ENCODE measurements around the gene FAM53A. TPM values are rescaled to one million over a fixed set of nuclear protein-coding genes. Genes with fewer than 3 reads are reported as not detected.

The FAM53A gene
- total and polyA plus RNA-seq, 2 of the 13 experiments (the other 11 are each of a cell fraction or from before 2014, with no cell fraction given): 0.48 to 1.1 TPM

- in situ Hi-C loops (cut with HindIII; ENCODE audit: extremely low pct_ligation_motif_present, low pct_unique_long_range_greater_than_20kb) (no loop called here), intact Hi-C loops (cut with micrococcal nuclease; ENCODE audit: unreplicated experiment) (no loop called here)
- Histone ChIP-seq H3K36me3 (replicated peaks in 1 of 2; ENCODE audit: control insufficient read depth in 1 of 2, insufficient read depth in 2 of 2, low read length in 2 of 2) (no peaks in the 10 kb centered on the region), H3K9me3 (ENCODE audit: low read length) (peaks cover 4% of the 10 kb centered on the region; the same call in 1 of the 2 replicates), H4K20me1 (ENCODE audit: insufficient read depth, low read length) (no peaks in the 10 kb centered on the region), H3K4me3 (replicated peaks in 1 of 3; ENCODE audit: insufficient read depth in 1 of 3, low read depth in 2 of 3, low read length in 3 of 3) (no peak overlapping the region), H3K9ac (ENCODE audit: insufficient read depth, low read depth, low read length) (no peak overlapping the region), H3K79me2 (ENCODE audit: insufficient read depth, low read length) (no peaks in the 10 kb centered on the region), H3K4me1 (ENCODE audit: insufficient read depth, low read length) (no peaks in the 10 kb centered on the region), H2AFZ (ENCODE audit: low read length) (no peak overlapping the region), H3K4me2 (ENCODE audit: low read depth, low read length) (no peak overlapping the region), H3K27ac (ENCODE audit: extremely low read length, insufficient read depth, low read length) (no peak overlapping the region), H3K27me3 (ENCODE audit: control insufficient read depth in 1 of 2, insufficient read depth in 2 of 2, low read length in 2 of 2) (peaks cover 5 to 40% of the 10 kb centered on the region in 2 experiments)
- DNase-seq (ENCODE audit: low spot score): no peak
- 73% methylated on average over 19 of the region's 19 CpGs for WGBS (ENCODE audit: low lambda C conversion rate)
- POLR2A ChIA-PET: no interaction called here
- no peak for FAIRE-seq
- no TSS peak for BruUV-seq (replicated peaks)
- CTCF ChIA-PET (ENCODE audit: low intra/inter-chr PET ratio, low total read pairs): no interaction called here
- ATAC-seq: no peak
- TF ChIP-seq HNRNPK (IDR thresholded peaks at IDR 0.05; ENCODE audit: low read depth, low read length, poor library complexity, severe bottlenecking) (no peak), TBL1XR1 (IDR thresholded peaks at IDR 0.05; ENCODE audit: borderline replicate concordance, low read length, partially characterized antibody) (no peak), ZNF850 (CRISPR knock-in tag; conservative IDR thresholded peaks at IDR 0.05) (no peak), RAD21 (CRISPR knock-in tag; IDR thresholded peaks at IDR 0.05) (no peak), FOXM1 (CRISPR knock-in tag; IDR thresholded peaks at IDR 0.05) (no peak)
Measured at GRCh38 chr4:1593458-1593857, 90.7 kb downstream of the FAM53A start.

DNA sequence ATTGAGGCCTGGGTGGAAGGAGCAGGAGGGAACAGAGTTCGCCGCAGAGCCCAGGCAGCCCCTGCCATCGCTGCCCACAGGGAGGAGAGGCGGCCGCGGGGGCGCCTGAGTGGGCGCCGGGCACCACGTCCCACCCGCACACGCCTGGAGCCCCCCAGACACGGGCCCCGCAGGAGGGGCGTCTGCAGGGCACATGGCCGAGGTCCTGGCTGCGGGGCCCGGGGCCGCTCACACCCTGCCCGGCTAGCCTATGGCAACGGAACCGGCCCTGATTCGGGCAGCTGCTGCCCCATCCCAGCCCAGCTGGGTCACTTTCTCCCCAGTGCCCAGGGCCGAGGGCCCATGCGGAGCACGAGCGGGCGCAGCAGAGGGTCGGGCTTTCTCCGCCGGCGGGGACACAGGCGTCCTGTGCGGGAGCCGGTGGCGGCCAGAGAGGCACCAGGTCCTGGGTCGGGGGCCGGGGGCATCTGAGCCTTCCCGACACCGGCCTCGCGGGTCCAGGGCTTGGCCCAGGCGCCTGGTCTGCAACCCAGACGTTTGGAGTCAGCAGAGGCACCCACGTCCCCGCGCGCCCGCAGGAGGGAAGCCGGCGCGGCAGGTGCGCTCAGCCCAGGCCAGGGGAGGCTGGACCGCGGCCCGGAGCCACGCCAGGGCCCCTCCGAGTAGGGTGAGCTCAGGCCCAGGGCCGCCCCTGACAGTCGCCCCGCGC, 91.2 kb downstream of the FAM53A start:
- in situ Hi-C loops (cut with HindIII; ENCODE audit: extremely low pct_ligation_motif_present, low pct_unique_long_range_greater_than_20kb) (no loop called here), intact Hi-C loops (cut with micrococcal nuclease; ENCODE audit: unreplicated experiment) (no loop called here)
- POLR2A ChIA-PET: no interaction called here
- no TSS peak for BruUV-seq (replicated peaks)
- DNase-seq (ENCODE audit: low spot score): no peak
- H3K79me2 ChIP-seq (ENCODE audit: insufficient read depth, low read length): no peaks in the 10 kb centered on the region
- 100% methylated on average over 2 of the region's 62 CpGs for WGBS (ENCODE audit: low lambda C conversion rate)
- no peak for ATAC-seq
- no peak overlapping the region for H3K9ac ChIP-seq (ENCODE audit: insufficient read depth, low read depth, low read length)
- no peaks in the 10 kb centered on the region for H4K20me1 ChIP-seq (ENCODE audit: insufficient read depth, low read length)
- peaks cover 4 to 40% of the 10 kb centered on the region in 2 experiments for H3K27me3 ChIP-seq (ENCODE audit: control insufficient read depth in 1 of 2, insufficient read depth in 2 of 2, low read length in 2 of 2)
- no peaks in the 10 kb centered on the region for H3K36me3 ChIP-seq (replicated peaks in 1 of 2; ENCODE audit: control insufficient read depth in 1 of 2, insufficient read depth in 2 of 2, low read length in 2 of 2)
- TF ChIP-seq ZNF564 (CRISPR knock-in tag; IDR thresholded peaks at IDR 0.05): no peak
- H3K4me3 ChIP-seq (replicated peaks in 1 of 3; ENCODE audit: insufficient read depth in 1 of 3, low read depth in 2 of 3, low read length in 3 of 3): no peak overlapping the region
- no peak overlapping the region for H3K4me2 ChIP-seq (ENCODE audit: low read depth, low read length)
- no peak for FAIRE-seq
- CTCF ChIA-PET (ENCODE audit: low intra/inter-chr PET ratio, low total read pairs): no interaction called here
- H2AFZ ChIP-seq (ENCODE audit: low read length): no peak overlapping the region
- H3K27ac ChIP-seq (ENCODE audit: extremely low read length, insufficient read depth, low read length): no peak overlapping the region
- H3K4me1 ChIP-seq (ENCODE audit: insufficient read depth, low read length): no peaks in the 10 kb centered on the region
- H3K9me3 ChIP-seq (ENCODE audit: low read length): peaks cover 4% of the 10 kb centered on the region; the same call in 1 of the 2 replicates

Data from HepG2 (cell line).